GM19438 (cell line): Measurements from ENCODE around the gene DDB1.

Source experiments
- ATAC-seq: cut with Tn5 transposase; IDR thresholded peaks from one replicate; pipeline ENCODE4 v1.9.1; 2021; ENCODE audit warnings: low read depth; ENCODE audit not compliant: unreplicated experiment

DDB1 gene

GRCh38 chr11:61357233-61357893, 24.5 kb upstream of the DDB1 start:
- peak; percentile 35 for ATAC-seq

GRCh38 chr11:61356706-61357105, 23.8 kb upstream of the DDB1 start:
- no peak for ATAC-seq

- ATAC-seq: no peak
These were observed 21.3 kb upstream of the DDB1 start for GRCh38 chr11:61354208-61354607.

GRCh38 chr11:61353131-61354067, 20.5 kb upstream of the DDB1 start:
- no peak for ATAC-seq

GRCh38 chr11:61352038-61352437, 19.1 kb upstream of the DDB1 start:
- ATAC-seq: no peak

- ATAC-seq: no peak
These were observed 17.9 kb upstream of the DDB1 start for GRCh38 chr11:61350803-61351202.

GRCh38 chr11:61350336-61350735, 17.4 kb upstream of the DDB1 start:
- ATAC-seq: no peak

GRCh38 chr11:61349916-61350315, 17.0 kb upstream of the DDB1 start:
- ATAC-seq: no peak

- no peak for ATAC-seq
These were observed 16.4 kb upstream of the DDB1 start for GRCh38 chr11:61349189-61349751.

GRCh38 chr11:61347916-61348461, 15.1 kb upstream of the DDB1 start:
- ATAC-seq: no peak

GRCh38 chr11:61345954-61346843, 13.3 kb upstream of the DDB1 start:
- ATAC-seq: no peak

GRCh38 chr11:61345170-61345610, 12.3 kb upstream of the DDB1 start:
- ATAC-seq: no peak

- no peak for ATAC-seq
These were observed 11.2 kb upstream of the DDB1 start for GRCh38 chr11:61343792-61344745.

- ATAC-seq: no peak
These were observed 9.4 kb upstream of the DDB1 start for GRCh38 chr11:61342207-61342803.

- no peak for ATAC-seq
These were observed 8.8 kb upstream of the DDB1 start for GRCh38 chr11:61341706-61342105.

- no peak for ATAC-seq
These were observed 8.1 kb upstream of the DDB1 start for GRCh38 chr11:61340979-61341378.

GRCh38 chr11:61339490-61339878, 6.6 kb upstream of the DDB1 start:
- no peak for ATAC-seq

GRCh38 chr11:61338783-61339489, 6.0 kb upstream of the DDB1 start:
- ATAC-seq: no peak
